Measurements from ENCODE around the gene IGSF3.

Gene IGSF3

DNA sequence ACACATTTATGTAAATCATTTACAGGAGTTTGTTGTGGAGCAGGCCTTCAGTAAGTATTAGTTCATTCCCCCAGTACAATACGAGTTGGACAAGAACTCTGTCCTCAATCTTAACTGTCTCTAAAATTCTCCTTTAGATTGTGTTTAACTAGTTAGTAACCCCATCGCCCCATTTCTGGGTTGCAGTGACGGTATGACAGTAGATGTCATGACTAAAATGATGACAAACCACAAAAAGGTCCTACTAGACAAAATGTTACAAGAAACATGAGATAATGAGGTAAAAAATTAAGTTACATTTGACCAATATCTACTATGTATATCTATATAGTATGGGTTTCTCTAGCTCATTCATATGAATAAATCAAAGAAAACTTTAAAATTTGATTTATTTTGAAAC is 137.9 kb downstream of the IGSF3 start:
- no peaks in the 10 kb centered on the region for H3K36me3 ChIP-seq (ENCODE audit: insufficient read depth)
- H2AFZ ChIP-seq (ENCODE audit: low read depth), result no peak overlapping the region
- no peak overlapping the region for H3K4me3 ChIP-seq (IDR thresholded peaks at IDR 0.05; ENCODE audit: insufficient read depth, low read depth, low read length)
- H3K27me3 ChIP-seq (ENCODE audit: insufficient read depth, low read depth), result no peaks in the 10 kb centered on the region
- no peaks in the 10 kb centered on the region for H3K4me1 ChIP-seq (ENCODE audit: low read depth, poor library complexity, severe bottlenecking)
- no peak overlapping the region for H3K27ac ChIP-seq
- no peaks in the 10 kb centered on the region for H4K20me1 ChIP-seq (ENCODE audit: insufficient read depth)
- H3K9ac ChIP-seq, result no peak overlapping the region
- no peak overlapping the region for H3K4me2 ChIP-seq
- TF ChIP-seq, protein P1, sequence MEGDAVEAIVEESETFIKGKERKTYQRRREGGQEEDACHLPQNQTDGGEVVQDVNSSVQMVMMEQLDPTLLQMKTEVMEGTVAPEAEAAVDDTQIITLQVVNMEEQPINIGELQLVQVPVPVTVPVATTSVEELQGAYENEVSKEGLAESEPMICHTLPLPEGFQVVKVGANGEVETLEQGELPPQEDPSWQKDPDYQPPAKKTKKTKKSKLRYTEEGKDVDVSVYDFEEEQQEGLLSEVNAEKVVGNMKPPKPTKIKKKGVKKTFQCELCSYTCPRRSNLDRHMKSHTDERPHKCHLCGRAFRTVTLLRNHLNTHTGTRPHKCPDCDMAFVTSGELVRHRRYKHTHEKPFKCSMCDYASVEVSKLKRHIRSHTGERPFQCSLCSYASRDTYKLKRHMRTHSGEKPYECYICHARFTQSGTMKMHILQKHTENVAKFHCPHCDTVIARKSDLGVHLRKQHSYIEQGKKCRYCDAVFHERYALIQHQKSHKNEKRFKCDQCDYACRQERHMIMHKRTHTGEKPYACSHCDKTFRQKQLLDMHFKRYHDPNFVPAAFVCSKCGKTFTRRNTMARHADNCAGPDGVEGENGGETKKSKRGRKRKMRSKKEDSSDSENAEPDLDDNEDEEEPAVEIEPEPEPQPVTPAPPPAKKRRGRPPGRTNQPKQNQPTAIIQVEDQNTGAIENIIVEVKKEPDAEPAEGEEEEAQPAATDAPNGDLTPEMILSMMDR (conservative IDR thresholded peaks at IDR 0.05; ENCODE audit: low read depth, low read length), result no peak
- H3K79me2 ChIP-seq (ENCODE audit: insufficient read depth, low read depth), result no peaks in the 10 kb centered on the region

DNA sequence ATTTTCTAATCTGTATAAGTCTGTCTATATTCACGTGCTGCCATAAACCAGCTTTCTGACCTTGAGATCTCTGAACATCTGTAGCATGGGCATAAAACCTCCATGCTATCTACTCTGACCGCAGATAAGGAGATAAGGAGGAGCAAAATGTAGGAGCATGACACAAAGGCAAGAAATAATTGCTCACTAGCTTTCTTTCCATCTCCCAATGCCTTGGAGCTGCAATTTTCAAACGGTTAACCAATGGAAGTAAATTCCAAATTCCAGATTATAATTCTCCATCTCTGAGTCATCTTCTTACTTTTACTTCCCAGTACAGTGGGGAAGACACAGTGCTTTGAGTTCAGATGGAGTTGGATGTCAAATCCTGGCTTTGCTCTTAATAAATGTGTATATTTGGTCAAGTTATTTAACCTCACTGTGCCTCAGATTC is 138.3 kb downstream of the IGSF3 start:
- TF ChIP-seq, protein P1 (conservative IDR thresholded peaks at IDR 0.05; ENCODE audit: low read depth, low read length), result no peak
- H3K27ac ChIP-seq, result no peak overlapping the region
- H4K20me1 ChIP-seq (ENCODE audit: insufficient read depth), result no peaks in the 10 kb centered on the region
- no peaks in the 10 kb centered on the region for H3K4me1 ChIP-seq (ENCODE audit: low read depth, poor library complexity, severe bottlenecking)
- H3K4me3 ChIP-seq (IDR thresholded peaks at IDR 0.05; ENCODE audit: insufficient read depth, low read depth, low read length), result no peak overlapping the region
- no peaks in the 10 kb centered on the region for H3K36me3 ChIP-seq (ENCODE audit: insufficient read depth)
- no peak overlapping the region for H3K4me2 ChIP-seq
- H3K27me3 ChIP-seq (ENCODE audit: insufficient read depth, low read depth), result no peaks in the 10 kb centered on the region
- no peaks in the 10 kb centered on the region for H3K79me2 ChIP-seq (ENCODE audit: insufficient read depth, low read depth)
- no peak overlapping the region for H2AFZ ChIP-seq (ENCODE audit: low read depth)
- H3K9ac ChIP-seq, result no peak overlapping the region

DNA sequence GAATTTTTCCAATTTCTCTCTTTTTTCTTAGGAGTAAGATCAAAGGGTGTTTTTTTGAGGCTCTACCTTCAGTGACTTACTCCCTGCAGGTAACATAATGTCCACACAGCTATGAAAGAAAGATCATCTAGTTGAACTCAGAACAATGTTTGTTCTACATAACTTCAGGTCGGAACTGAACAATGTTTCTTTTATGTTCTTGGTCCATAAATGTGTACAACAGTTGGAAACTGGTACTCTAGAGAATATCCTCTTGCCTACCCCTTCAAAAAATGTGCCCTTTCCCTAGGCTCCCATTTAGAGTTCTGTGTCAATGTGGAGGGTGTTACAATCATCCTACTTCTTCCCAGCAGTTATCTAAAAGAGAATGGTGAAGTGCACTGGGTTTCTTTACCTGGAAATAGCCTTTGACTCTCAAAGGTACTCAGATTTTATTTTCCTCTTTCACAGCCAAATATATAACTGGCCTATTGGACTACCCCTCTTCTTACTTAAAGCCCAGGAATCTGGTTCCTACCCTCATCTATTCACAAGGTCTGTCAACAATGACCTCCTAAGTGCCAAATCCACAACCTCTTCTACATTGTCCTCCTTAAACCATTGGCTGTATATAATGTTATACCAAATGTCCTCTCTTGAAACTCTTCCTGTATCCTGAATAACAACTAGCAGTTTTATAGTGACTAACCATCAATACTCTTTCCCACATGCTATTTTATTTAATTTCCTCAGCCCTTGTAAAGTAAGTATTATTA is 139.0 kb downstream of the IGSF3 start:
- H4K20me1 ChIP-seq (ENCODE audit: insufficient read depth), result no peaks in the 10 kb centered on the region
- TF ChIP-seq, protein P1 (conservative IDR thresholded peaks at IDR 0.05; ENCODE audit: low read depth, low read length), result no peak
- H3K27me3 ChIP-seq (ENCODE audit: insufficient read depth, low read depth), result no peaks in the 10 kb centered on the region
- H3K4me1 ChIP-seq (ENCODE audit: low read depth, poor library complexity, severe bottlenecking), result no peaks in the 10 kb centered on the region
- no peaks in the 10 kb centered on the region for H3K79me2 ChIP-seq (ENCODE audit: insufficient read depth, low read depth)
- no peak overlapping the region for H2AFZ ChIP-seq (ENCODE audit: low read depth)
- no peak overlapping the region for H3K4me3 ChIP-seq (IDR thresholded peaks at IDR 0.05; ENCODE audit: insufficient read depth, low read depth, low read length)
- no peak overlapping the region for H3K4me2 ChIP-seq
- no peaks in the 10 kb centered on the region for H3K36me3 ChIP-seq (ENCODE audit: insufficient read depth)
- no peak overlapping the region for H3K27ac ChIP-seq
- H3K9ac ChIP-seq, result no peak overlapping the region

DNA sequence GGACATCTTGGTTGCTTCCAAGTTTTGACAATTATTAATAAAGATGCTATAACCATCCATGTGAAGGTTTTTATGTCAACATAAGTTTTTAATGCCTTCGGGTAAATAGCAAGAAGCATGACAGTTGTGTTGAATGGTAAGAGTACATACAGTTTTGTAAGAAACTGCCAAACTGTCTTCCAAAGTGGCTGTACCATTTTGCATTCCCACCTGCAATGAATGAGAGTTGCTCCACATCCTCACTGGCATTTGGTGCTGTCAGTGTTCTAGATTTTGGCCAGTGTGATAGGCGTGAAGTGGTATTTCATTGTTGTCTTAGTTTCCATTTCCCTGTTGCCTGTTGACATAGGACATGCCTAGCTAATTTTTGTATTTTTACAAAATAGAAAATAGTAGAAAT is 142.1 kb downstream of the IGSF3 start:
- no peaks in the 10 kb centered on the region for H3K36me3 ChIP-seq (ENCODE audit: insufficient read depth)

More for the DNA sequence above, 142.1 kb downstream of the IGSF3 start:
- Histone ChIP-seq H4K20me1 (ENCODE audit: insufficient read depth) (no peaks in the 10 kb centered on the region), H3K27me3 (ENCODE audit: insufficient read depth, low read depth) (no peaks in the 10 kb centered on the region), H3K9ac (no peak overlapping the region), H3K79me2 (ENCODE audit: insufficient read depth, low read depth) (no peaks in the 10 kb centered on the region), H3K27ac (no peak overlapping the region), H2AFZ (ENCODE audit: low read depth) (no peak overlapping the region), H3K4me1 (ENCODE audit: low read depth, poor library complexity, severe bottlenecking) (no peaks in the 10 kb centered on the region), H3K4me3 (IDR thresholded peaks at IDR 0.05; ENCODE audit: insufficient read depth, low read depth, low read length) (no peak overlapping the region), H3K4me2 (no peak overlapping the region)
- TF ChIP-seq, protein P1 (conservative IDR thresholded peaks at IDR 0.05; ENCODE audit: low read depth, low read length), result no peak

Data from KMS-11 (cell line).